GM12873 (cell line): Measurements from ENCODE around the gene FOXK1.

ENCODE experiments used
- TF ChIP-seq, protein P1 (sequence below): IDR thresholded peaks from 2 replicates; pipeline ENCODE4 v1.5.1; 2012; ENCODE audit warnings: low read depth, mild to moderate bottlenecking, moderate library complexity, low read length, control low read depth; ENCODE audit not compliant: insufficient read depth; ENCODE audit errors: missing control alignments

Gene FOXK1

DNA sequence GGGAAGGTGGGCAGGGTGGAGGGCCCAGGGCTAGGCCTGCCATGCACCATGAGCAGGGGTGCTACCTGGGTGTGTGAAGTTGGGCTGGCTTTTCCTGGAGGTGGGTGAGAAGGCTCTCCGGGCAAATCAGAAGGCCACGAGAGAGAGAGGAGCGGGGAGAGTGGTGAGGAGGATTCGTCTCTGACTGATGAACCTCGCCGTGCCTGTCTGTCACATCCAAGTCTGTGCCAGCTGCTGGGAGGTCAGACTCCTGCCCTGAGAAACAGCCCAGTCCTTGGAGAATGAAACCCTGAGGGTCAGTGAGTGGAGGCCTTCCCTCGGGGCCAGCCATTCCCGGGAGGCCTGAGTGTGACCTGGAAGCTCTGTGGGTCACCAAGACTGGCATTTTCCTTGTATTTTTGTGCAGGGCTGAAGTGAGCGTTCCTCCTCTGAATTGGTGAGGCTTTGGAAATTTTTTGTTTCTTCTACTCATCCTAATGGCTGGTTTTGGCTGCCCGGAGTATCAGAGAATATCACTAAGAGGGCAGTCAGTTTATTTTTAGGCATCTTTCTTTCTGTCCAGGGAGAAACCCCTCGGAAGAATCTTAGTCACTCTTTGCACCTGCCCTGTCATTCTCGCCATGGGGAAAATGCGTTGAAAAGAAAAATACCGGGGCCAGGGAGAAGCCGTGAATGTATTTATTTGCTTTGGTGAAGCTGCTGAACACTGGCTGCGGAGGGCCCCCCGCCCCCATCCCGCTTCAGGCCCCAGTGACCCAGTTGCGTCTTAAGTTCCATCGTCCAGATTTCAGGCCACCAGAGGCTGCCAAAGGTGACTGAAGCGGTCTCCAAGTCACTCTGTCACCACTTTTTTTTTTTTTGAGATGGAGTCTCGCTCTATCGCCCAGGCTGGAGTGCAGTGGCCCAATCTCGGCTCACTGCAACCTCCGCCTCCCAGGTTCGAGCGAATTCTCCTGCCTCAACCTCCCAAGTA lies 86.8 kb downstream of the FOXK1 start:
- TF ChIP-seq, protein P1, sequence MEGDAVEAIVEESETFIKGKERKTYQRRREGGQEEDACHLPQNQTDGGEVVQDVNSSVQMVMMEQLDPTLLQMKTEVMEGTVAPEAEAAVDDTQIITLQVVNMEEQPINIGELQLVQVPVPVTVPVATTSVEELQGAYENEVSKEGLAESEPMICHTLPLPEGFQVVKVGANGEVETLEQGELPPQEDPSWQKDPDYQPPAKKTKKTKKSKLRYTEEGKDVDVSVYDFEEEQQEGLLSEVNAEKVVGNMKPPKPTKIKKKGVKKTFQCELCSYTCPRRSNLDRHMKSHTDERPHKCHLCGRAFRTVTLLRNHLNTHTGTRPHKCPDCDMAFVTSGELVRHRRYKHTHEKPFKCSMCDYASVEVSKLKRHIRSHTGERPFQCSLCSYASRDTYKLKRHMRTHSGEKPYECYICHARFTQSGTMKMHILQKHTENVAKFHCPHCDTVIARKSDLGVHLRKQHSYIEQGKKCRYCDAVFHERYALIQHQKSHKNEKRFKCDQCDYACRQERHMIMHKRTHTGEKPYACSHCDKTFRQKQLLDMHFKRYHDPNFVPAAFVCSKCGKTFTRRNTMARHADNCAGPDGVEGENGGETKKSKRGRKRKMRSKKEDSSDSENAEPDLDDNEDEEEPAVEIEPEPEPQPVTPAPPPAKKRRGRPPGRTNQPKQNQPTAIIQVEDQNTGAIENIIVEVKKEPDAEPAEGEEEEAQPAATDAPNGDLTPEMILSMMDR = no peak

DNA sequence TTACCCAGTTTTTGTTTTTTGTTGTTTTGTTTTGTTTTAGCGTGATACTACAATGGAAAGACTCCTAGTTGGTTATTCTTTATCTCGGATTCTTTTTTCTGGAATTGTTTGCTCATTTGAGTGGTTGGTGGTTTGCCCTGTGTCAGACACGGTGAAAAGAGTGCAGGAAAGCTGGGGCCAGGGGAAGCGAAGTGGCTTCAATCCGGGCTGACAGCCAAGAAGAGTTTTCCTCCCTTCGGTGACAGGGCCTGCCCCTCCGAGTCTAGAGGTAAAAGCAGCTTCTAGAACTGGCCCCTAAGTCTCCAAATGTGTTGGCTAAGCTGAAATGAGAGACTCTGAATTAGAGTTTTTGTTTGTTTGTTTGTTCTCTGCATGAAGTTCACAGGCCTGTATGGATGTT lies 87.7 kb downstream of the FOXK1 start:
- TF ChIP-seq, protein P1 = no peak

DNA sequence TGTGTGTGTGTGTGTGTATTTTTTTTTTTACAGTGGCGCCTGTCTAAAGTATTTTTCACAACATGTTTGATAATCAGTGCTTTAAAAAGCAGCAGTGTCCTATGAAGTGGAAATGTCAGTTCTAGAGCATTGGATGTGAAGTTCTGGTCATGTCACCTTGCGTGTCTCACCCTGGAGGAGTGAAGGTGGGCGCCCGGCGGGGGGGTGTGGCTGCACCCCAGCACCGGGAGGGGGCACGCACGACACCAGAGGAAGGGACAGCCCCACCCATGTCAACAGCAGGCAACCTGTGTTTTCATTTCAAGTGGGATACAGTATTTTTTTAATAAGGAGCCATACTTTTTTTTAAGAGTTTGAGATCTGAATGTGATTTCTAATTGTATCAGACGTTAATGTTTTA lies 88.8 kb downstream of the FOXK1 start:
- TF ChIP-seq, protein P1 = no peak

DNA sequence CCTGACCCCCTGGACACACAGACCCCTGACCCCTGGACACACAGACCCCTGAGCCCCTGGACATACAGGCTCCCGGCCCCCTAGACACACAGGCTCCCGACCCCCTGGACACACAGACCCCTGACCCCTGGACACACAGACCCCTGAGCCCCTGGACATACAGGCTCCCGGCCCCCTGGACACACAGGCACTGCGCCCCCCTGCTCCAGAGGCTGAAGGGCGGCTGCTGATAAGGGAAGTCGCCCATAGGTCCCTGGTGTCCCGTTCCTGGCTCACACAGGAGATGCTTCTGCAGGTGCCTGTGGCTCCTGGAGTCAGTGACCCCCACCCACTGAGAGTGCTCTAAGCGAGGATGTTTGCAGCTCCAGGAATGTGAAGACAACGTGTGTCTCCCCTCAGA lies 89.6 kb downstream of the FOXK1 start:
- TF ChIP-seq, protein P1 = no peak

DNA sequence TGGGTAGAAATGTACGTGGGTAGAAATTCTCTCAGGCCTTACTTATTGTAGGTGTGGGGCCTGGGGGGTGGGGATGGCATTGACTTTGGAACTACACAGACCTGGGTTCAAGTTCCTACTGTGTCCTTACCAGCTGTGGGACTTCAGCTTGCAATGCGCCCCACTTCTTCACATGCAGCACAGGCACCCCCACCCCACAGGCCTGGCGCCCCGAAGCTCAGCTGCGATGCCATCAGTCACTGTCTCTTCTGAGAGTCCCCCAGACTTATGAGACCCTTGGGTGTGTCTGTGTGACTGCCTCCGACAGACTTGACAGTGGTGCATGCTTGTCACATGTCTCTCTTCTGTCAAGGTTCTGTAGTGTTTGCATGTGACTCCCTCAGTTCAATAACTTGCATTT lies 90.2 kb downstream of the FOXK1 start:
- TF ChIP-seq, protein P1 = no peak

DNA sequence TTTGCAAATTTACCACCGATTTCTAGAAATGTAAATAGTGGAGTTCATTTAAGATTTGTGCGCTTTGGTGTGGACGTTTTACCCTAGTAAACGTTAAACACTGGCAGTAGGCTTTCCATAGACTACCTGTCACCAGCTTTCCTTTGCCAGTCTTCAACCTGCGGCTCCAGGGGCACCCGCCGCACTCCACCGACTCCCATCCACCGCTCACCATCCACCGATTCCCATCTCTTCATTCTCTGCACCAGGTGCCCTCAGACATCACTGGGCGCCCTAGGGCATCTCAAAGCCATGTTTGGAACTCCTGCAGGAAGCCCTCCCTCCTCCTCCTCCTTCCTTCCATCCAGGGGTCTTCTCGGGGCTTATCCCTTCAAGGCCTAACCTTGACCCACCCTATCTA lies 91.9 kb downstream of the FOXK1 start:
- TF ChIP-seq, protein P1 = no peak

DNA sequence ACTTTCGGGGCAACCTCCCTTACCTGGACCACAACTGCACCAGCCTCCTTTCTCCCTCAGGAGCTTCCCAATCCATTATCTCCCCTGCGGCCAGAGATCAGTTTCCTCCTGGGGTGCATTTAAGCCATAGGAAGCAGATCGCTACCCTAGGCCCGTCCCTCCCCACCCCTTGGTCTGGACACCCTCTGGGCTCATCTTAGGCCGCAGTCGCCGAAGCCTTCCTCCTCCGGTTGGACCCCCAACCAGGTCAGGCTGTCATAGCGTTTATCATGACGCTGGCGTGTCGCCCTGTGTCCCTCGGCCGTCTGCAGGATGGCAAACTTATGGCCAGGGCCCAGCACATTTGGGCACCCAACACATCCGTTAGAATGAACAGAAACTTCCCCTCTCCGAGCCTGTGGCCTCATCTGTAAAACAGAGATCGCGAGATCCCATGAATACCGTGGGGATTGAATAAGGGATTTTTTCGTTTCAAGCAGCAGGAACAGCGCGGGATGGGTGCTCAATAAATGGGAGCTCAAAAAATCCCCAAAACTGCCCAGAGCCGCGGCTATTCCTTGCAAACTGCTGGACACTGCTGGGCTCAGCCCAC lies 92.7 kb downstream of the FOXK1 start:
- TF ChIP-seq, protein P1 = no peak
